Thyroid gland (tissue), 4 donors: Measurements from ENCODE around the gene NPHS2. TPM values are rescaled to one million over a fixed set of nuclear protein-coding genes. Genes with fewer than 3 reads are reported as not detected.

Source experiments
- DNase-seq, 2 donors: peaks; one replicate each; pipeline ENCODE4 v3.0.0-alpha.2; 2019
- H3K27ac ChIP-seq, 3 donors: fragments of 200-600 bp; sonication (generic); 1 replicate in 2 of 3; 2 replicates in 1 of 3; pipeline ENCODE4 v1.5.1; 2016 to 2019; ENCODE audit warnings: mild to moderate bottlenecking in 1 of 3, moderate library complexity in 1 of 3
- H3K27me3 ChIP-seq: fragments of 200-600 bp; sonication (generic); one replicate; pipeline ENCODE4 v1.5.1; 2019
- H3K36me3 ChIP-seq, 2 donors: fragments of 200-600 bp; sonication (generic); one replicate each; pipeline ENCODE4 v1.5.1; 2016 to 2019
- H3K4me1 ChIP-seq, 2 donors: fragments of 200-600 bp; sonication (generic); one replicate each; pipeline ENCODE4 v1.5.1; 2017 to 2019
- H3K4me3 ChIP-seq, 3 donors: fragments of 200-600 bp; sonication (generic); replicated peaks in 1 of 3; 1 replicate in 2 of 3; 2 replicates in 1 of 3; pipeline ENCODE4 v1.5.1; 2016; ENCODE audit warnings: mild to moderate bottlenecking in 1 of 3
- H3K9me3 ChIP-seq: fragments of 200-600 bp; sonication (generic); one replicate; pipeline ENCODE4 v1.5.1; 2017
- POLR2A ChIP-seq, 2 donors: fragments of 450-650 bp; IDR thresholded peaks; one replicate each; pipeline ENCODE4 v1.6.1; 2017; ENCODE audit warnings: antibody characterized with exemption in 2 of 2, mild to moderate bottlenecking in 2 of 2, moderate library complexity in 1 of 2
- WGBS, 2 donors: methylation state at CpG; one replicate each; pipeline ENCODE4 v1.1.5; 2017; 5-methylcytosine and 5-hydroxymethylcytosine counted together
- intact Hi-C: fragments of 100-400 bp; cut with DNase I; formaldehyde crosslinking; loops from one replicate; pipeline ENCODE4 v1.15.1; 2023
- small RNA-seq: library from RNA; depleted of rRNA; stranded (forward); fragments of <200 nt; gene quantifications from one replicate; pipeline ENCODE3, GENCODE V24; 2016
- total RNA-seq, 4 donors: library from RNA; depleted of rRNA; stranded (reverse); fragments of >200 nt; gene quantifications; one replicate each; pipeline ENCODE4 v1.2.3, GENCODE V29; 2016
- TF ChIP-seq, protein P1 (sequence below), 6 experiments: fragments of 200-600 bp in 3 of 6; fragments of 450-650 bp in 3 of 6; sonication (generic) in 3 of 6; IDR thresholded peaks; one replicate each; pipeline ENCODE4 v1.5.1; 2016 to 2019; ENCODE audit warnings: antibody characterized with exemption in 6 of 6, mild to moderate bottlenecking in 2 of 6, inconsistent platforms in 1 of 6, moderate library complexity in 1 of 6

The NPHS2 gene
- total RNA-seq, 4 donors from 2014 or later, result not detected

DNA sequence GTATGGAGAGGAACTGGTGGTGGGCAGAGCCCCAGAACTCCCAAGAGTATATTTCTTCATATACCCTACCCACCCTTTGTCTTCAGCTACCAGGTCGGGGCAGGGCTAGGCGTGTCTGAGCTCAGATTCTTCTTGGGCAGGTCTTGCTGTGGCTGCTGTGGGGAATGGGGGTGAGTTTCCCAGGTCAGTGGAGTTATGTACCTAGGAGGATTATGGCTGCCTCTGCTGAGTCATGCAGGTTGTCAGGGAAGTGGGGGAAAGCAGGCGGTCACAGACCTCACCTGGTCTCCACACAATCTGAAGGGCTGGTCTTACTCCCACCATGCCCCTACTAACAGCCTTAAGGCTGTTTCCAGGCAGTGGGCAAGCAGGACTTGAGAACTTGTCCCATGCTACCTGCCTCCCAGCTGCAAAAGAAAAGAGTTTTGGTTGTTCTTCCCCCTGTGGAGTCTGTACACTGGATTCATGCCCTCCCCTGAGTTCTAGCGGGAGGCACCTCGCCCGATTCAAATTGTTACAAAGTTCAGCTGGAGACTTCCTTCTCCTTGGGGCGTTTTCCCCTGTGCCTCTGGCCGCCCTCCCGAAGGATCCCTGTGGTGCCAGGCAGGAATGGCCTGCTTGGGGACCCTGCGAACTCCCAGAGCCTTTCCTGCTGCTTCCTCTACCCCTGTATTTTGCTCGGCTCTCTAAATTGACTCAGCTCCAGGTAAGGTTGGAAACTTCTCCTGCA is 58.6 kb downstream of the NPHS2 start:
- WGBS, 2 donors, result 68 to 82% methylated on average over 10 to 11 of the region's 11 CpGs
- Histone ChIP-seq H3K36me3 (no peaks in the 10 kb centered on the region), H3K4me1 (no peaks in the 10 kb centered on the region)

DNA sequence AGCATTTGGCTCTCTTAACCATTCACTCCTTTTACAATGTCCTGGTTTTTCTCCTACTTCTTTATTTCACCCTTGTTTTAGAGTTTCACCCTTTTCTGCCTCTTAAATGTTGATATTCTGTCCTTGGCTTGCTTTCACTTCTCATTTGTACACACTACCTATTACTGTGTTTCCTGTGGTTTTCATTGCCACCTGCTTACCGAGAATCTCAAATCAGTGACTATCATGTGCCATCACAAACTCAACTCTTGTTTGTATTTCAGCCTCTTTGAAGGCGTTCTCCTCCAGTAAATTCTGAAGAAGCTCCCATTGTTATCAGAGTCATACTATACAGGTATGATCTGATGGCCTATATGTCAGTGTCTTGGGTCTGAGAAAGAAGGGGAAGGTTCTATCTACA is 65.7 kb downstream of the NPHS2 start:
- Histone ChIP-seq H3K27me3 (no peaks in the 10 kb centered on the region), H3K9me3 (no peaks in the 10 kb centered on the region), H3K36me3 (no peaks in the 10 kb centered on the region), H3K4me3 (no peak overlapping the region), H3K4me1 (no peaks in the 10 kb centered on the region), H3K27ac (no peak overlapping the region)
- 16 to 35% methylated on average over 2 of the region's 2 CpGs for WGBS, 2 donors
- TF ChIP-seq, protein P1, sequence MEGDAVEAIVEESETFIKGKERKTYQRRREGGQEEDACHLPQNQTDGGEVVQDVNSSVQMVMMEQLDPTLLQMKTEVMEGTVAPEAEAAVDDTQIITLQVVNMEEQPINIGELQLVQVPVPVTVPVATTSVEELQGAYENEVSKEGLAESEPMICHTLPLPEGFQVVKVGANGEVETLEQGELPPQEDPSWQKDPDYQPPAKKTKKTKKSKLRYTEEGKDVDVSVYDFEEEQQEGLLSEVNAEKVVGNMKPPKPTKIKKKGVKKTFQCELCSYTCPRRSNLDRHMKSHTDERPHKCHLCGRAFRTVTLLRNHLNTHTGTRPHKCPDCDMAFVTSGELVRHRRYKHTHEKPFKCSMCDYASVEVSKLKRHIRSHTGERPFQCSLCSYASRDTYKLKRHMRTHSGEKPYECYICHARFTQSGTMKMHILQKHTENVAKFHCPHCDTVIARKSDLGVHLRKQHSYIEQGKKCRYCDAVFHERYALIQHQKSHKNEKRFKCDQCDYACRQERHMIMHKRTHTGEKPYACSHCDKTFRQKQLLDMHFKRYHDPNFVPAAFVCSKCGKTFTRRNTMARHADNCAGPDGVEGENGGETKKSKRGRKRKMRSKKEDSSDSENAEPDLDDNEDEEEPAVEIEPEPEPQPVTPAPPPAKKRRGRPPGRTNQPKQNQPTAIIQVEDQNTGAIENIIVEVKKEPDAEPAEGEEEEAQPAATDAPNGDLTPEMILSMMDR (IDR thresholded peaks at IDR 0.05), result no peak
- DNase-seq, result no peak
- intact Hi-C loops, result no loop called here

More for the DNA sequence above, 58.6 kb downstream of the NPHS2 start:
- H3K27me3 ChIP-seq, result no peaks in the 10 kb centered on the region
- H3K9me3 ChIP-seq, result no peaks in the 10 kb centered on the region
- H3K27ac ChIP-seq, result no peak overlapping the region
- intact Hi-C loops, result no loop called here
- H3K4me3 ChIP-seq, result no peak overlapping the region
- no peak for TF ChIP-seq POLR2A (IDR thresholded peaks at IDR 0.05)
- TF ChIP-seq, protein P1 (IDR thresholded peaks at IDR 0.05), result no peak
- DNase-seq, result no peak

DNA sequence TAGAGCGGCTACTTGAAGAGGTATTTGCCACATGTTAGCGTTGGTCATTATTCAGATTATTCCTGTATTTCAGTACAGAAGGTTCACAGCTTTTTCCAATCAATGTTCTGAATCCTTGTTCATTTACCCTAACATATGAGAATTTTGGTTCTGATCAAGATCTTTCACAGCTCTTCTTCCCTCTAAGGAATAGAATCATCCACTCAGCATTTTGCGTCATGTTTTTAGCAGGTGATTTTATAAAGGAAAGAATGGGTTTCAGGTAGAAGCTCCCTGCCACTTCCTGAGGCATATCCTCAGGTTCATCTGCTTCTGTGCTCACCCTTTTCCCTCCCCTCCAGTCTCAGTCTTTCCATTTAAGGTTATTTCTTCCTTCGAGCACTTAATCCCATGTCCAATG is 66.4 kb downstream of the NPHS2 start:
- no peaks in the 10 kb centered on the region for H3K27me3 ChIP-seq
- no peak for DNase-seq
- no peak overlapping the region for H3K27ac ChIP-seq
- no peaks in the 10 kb centered on the region for H3K4me1 ChIP-seq
- TF ChIP-seq POLR2A (IDR thresholded peaks at IDR 0.05), result no peak
- TF ChIP-seq, protein P1 (IDR thresholded peaks at IDR 0.05), result no peak
- WGBS, 2 donors, result 93 to 97% methylated on average over 4 of the region's 4 CpGs
- H3K36me3 ChIP-seq, result no peaks in the 10 kb centered on the region
- H3K4me3 ChIP-seq, result no peak overlapping the region
- no peaks in the 10 kb centered on the region for H3K9me3 ChIP-seq
- intact Hi-C loops, result no loop called here

DNA sequence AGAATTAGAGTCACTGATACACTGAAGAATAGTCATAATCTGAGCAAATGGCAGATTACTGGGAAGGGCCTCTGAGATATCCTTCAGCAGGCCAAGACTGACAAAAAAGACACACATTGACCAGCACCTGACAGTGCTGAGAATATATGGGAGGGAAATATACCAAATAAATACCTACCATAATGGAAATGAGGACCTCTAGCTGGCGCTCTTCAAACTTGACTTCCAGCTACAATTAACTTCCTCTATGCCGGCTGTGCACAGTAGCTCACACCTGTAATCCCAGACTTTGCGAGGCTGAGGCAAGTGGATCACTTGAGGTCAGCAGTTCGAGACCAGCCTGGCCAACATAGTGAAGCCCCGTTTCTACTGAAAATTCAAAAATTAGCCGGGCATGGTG is 69.5 kb downstream of the NPHS2 start:
- 93 to 96% methylated on average over 6 of the region's 6 CpGs for WGBS, 2 donors
- H3K4me1 ChIP-seq, result no peaks in the 10 kb centered on the region
- no peak for DNase-seq
- H3K4me3 ChIP-seq, result no peak overlapping the region
- no peak for TF ChIP-seq POLR2A (IDR thresholded peaks at IDR 0.05)
- TF ChIP-seq, protein P1 (IDR thresholded peaks at IDR 0.05), result no peak
- H3K27me3 ChIP-seq, result no peaks in the 10 kb centered on the region
- no peak overlapping the region for H3K27ac ChIP-seq
- no peaks in the 10 kb centered on the region for H3K36me3 ChIP-seq
- H3K9me3 ChIP-seq, result no peaks in the 10 kb centered on the region
- intact Hi-C loops, result no loop called here

Small RNAs within 50 kb of the gene (small RNA-seq; reads per million reads assigned to genes)
- gene RNU5F-2P, result not detected

Other genes with a start within 250 kb of the NPHS2 start
- 1 to 10 TPM in 2 of 4 donors, under 1 TPM in 2; 0.27 to 4.0 (median 2.1) TPM for gene AXDND1, start 210.0 kb downstream of the NPHS2 start, total RNA-seq
- 1 to 10 TPM in 3 of 4 donors, under 1 TPM in 1; 0.81 to 2.8 (median 1.5) TPM for gene TDRD5, start 15.9 kb upstream of the NPHS2 start, total RNA-seq
- 1 to 10 TPM in 2 of 4 donors, under 1 TPM in 1, not detected in 1; 0.33 to 3.2 (median 1.3) TPM for gene FAM163A, start 167.3 kb upstream of the NPHS2 start, total RNA-seq